HEK293 (cell line): Measurements from ENCODE around the gene TRAF7.

Source experiments
- CTCF ChIA-PET: fragments of 350-600 bp; formaldehyde crosslinking; extraction: SDS; loops from one replicate; lab custom pipeline; 2021; ENCODE audit warnings: antibody characterized with exemption; lab: Yijun Ruan, JAX
- POLR2A ChIA-PET: fragments of 300-600 bp; formaldehyde crosslinking; extraction: SDS; loops from one replicate; lab custom pipeline; 2020; ENCODE audit warnings: antibody characterized with exemption, inconsistent platforms; lab: Yijun Ruan, JAX
- H3K27ac ChIP-seq: fragments of 200-500 bp; sonication (Bioruptor generic); 2 replicates; pipeline ENCODE4 v1.5.1; 2014; ENCODE audit warnings: low read depth, low read length, control low read depth, inconsistent platforms; ENCODE audit errors: extremely low read depth
- H3K36me3 ChIP-seq, 2 experiments: fragments of 200-500 bp in 1 of 2; sonication (Bioruptor generic) in 1 of 2; 1 replicate in 1 of 2; 2 replicates in 1 of 2; pipeline ENCODE4 v1.5.1; 2014 to 2017; ENCODE audit warnings: inconsistent platforms in 2 of 2, low read length in 2 of 2; ENCODE audit not compliant: control insufficient read depth in 2 of 2, insufficient read depth in 1 of 2
- H3K4me1 ChIP-seq: fragments of 200-500 bp; sonication (Bioruptor generic); 2 replicates; pipeline ENCODE4 v1.5.1; 2014; ENCODE audit warnings: mild to moderate bottlenecking, low read length, inconsistent platforms; ENCODE audit not compliant: control insufficient read depth, insufficient read depth
- H3K4me3 ChIP-seq: 2 replicates; pipeline ENCODE4 v1.5.1; 2011; ENCODE audit warnings: low read depth, mild to moderate bottlenecking, control low read depth, low read length, moderate library complexity
- H3K9me3 ChIP-seq: fragments of 200-500 bp; sonication (Bioruptor generic); 2 replicates; pipeline ENCODE4 v1.5.1; 2014; ENCODE audit warnings: low read depth, low read length, inconsistent platforms; ENCODE audit not compliant: control insufficient read depth, insufficient read depth
- BCL11B ChIP-seq: fragments of 450-650 bp; formaldehyde crosslinking; IDR thresholded peaks from 2 replicates; pipeline ENCODE4 v1.5.1; 2016; ENCODE audit warnings: low read depth, missing biosample characterization, missing genetic modification characterization
- HIC1 ChIP-seq: fragments of 450-650 bp; formaldehyde crosslinking; IDR thresholded peaks from 2 replicates; pipeline ENCODE4 v1.5.1; 2016; ENCODE audit warnings: missing biosample characterization, missing genetic modification characterization
- INSM2 ChIP-seq: fragments of 450-650 bp; formaldehyde crosslinking; IDR thresholded peaks from 2 replicates; pipeline ENCODE4 v1.5.1; 2016; ENCODE audit warnings: missing biosample characterization, missing genetic modification characterization
- KLF8 ChIP-seq: fragments of 450-650 bp; formaldehyde crosslinking; IDR thresholded peaks from 2 replicates; pipeline ENCODE4 v1.5.1; 2016; ENCODE audit warnings: missing biosample characterization, missing genetic modification characterization
- MEIS1 ChIP-seq: sonication (generic); formaldehyde crosslinking; IDR thresholded peaks from 2 replicates; pipeline ENCODE4 v1.8.1; 2022; ENCODE audit warnings: missing genetic modification reagents, mild to moderate bottlenecking, borderline replicate concordance
- OSR2 ChIP-seq: fragments of 450-650 bp; formaldehyde crosslinking; IDR thresholded peaks from 2 replicates; pipeline ENCODE4 v1.5.1; 2016; ENCODE audit warnings: missing biosample characterization, missing genetic modification characterization
- SCRT1 ChIP-seq: fragments of 450-650 bp; formaldehyde crosslinking; IDR thresholded peaks from 2 replicates; pipeline ENCODE4 v1.5.1; 2016; ENCODE audit warnings: missing biosample characterization, missing genetic modification characterization, borderline replicate concordance
- SP2 ChIP-seq: fragments of 450-650 bp; formaldehyde crosslinking; IDR thresholded peaks from 2 replicates; pipeline ENCODE4 v1.5.1; 2016; ENCODE audit warnings: missing biosample characterization, missing genetic modification characterization
- ZBTB20 ChIP-seq: fragments of 450-650 bp; formaldehyde crosslinking; IDR thresholded peaks from 2 replicates; pipeline ENCODE4 v1.5.1; 2016; ENCODE audit warnings: missing biosample characterization, missing genetic modification characterization
- ZNF175 ChIP-seq: fragments of 450-650 bp; formaldehyde crosslinking; IDR thresholded peaks from 2 replicates; pipeline ENCODE4 v1.5.1; 2016; ENCODE audit warnings: missing biosample characterization, missing genetic modification characterization
- ZNF223 ChIP-seq: fragments of 450-650 bp; formaldehyde crosslinking; IDR thresholded peaks from 2 replicates; pipeline ENCODE4 v1.5.1; 2016; ENCODE audit warnings: missing biosample characterization, missing genetic modification characterization
- ZNF292 ChIP-seq: fragments of 450-650 bp; formaldehyde crosslinking; IDR thresholded peaks from 2 replicates; pipeline ENCODE4 v1.5.1; 2016; ENCODE audit warnings: low read depth, missing biosample characterization, missing genetic modification characterization, borderline replicate concordance
- ZNF324 ChIP-seq: fragments of 450-650 bp; formaldehyde crosslinking; IDR thresholded peaks from 2 replicates; pipeline ENCODE4 v1.5.1; 2016; ENCODE audit warnings: missing biosample characterization, missing genetic modification characterization
- ZNF341 ChIP-seq: fragments of 450-650 bp; formaldehyde crosslinking; IDR thresholded peaks from 2 replicates; pipeline ENCODE4; 2016; ENCODE audit warnings: low read depth, missing biosample characterization, missing genetic modification characterization
- ZNF354C ChIP-seq: fragments of 450-650 bp; formaldehyde crosslinking; IDR thresholded peaks from 2 replicates; pipeline ENCODE4 v1.5.1; 2016; ENCODE audit warnings: missing biosample characterization, missing genetic modification characterization, low read depth, borderline replicate concordance
- ZNF416 ChIP-seq: fragments of 450-650 bp; formaldehyde crosslinking; IDR thresholded peaks from 2 replicates; pipeline ENCODE4 v1.5.1; 2016; ENCODE audit warnings: missing biosample characterization, missing genetic modification characterization
- ZNF518A ChIP-seq: fragments of 450-650 bp; formaldehyde crosslinking; conservative IDR thresholded peaks from 2 replicates; pipeline ENCODE4 v1.5.1; 2016; ENCODE audit warnings: low read depth, missing biosample characterization, missing genetic modification characterization
- ZNF639 ChIP-seq: fragments of 450-650 bp; formaldehyde crosslinking; IDR thresholded peaks from 2 replicates; pipeline ENCODE4 v1.5.1; 2016; ENCODE audit warnings: missing biosample characterization, missing genetic modification characterization
- ZNF677 ChIP-seq: fragments of 450-650 bp; IDR thresholded peaks from 2 replicates; pipeline ENCODE4 v1.5.0; 2018; ENCODE audit warnings: missing biosample characterization, mild to moderate bottlenecking, missing genetic modification characterization, moderate library complexity
- ZNF747 ChIP-seq: fragments of 450-650 bp; formaldehyde crosslinking; IDR thresholded peaks from 2 replicates; pipeline ENCODE4 v1.5.1; 2016; ENCODE audit warnings: missing biosample characterization, missing genetic modification characterization

TRAF7 gene

GRCh38 chr16:2181952-2182351 is 26.4 kb downstream of the TRAF7 start:
- Histone ChIP-seq H3K27ac (no peak overlapping the region), H3K9me3 (no peaks in the 10 kb centered on the region), H3K36me3 (peaks cover 0 to 24% of the 10 kb centered on the region in 2 experiments; a peak in 1 of 3 replicates), H3K4me1 (no peaks in the 10 kb centered on the region), H3K4me3 (no peak overlapping the region)
- TF ChIP-seq HIC1 (tag by site-specific recombination) (0 out of 2 replicates have a peak, but pooled peaks have one; percentile 14), SCRT1 (tag by site-specific recombination) (no peak)
- POLR2A ChIA-PET = interaction anchor here (1.1 to 1.2 kb wide), 2 partner anchors 27 to 31 kb away, joined by 7 read pairs; partner anchors contain the start of gene TRAF7
- CTCF ChIA-PET = no interaction called here

- ChIA-PET POLR2A (no interaction called here), CTCF (interaction anchor here (0.7 kb wide), 1 partner anchor 68 kb away, joined by 5 read pairs; the partner anchor contains the start of gene ECI1)
- no peaks in the 10 kb centered on the region for H3K4me1 ChIP-seq
- no peak overlapping the region for H3K4me3 ChIP-seq
- H3K36me3 ChIP-seq = peaks cover 0 to 15% of the 10 kb centered on the region in 2 experiments; a peak in 1 of 3 replicates
- H3K27ac ChIP-seq = no peak overlapping the region
- no peaks in the 10 kb centered on the region for H3K9me3 ChIP-seq
- TF ChIP-seq ZNF341 (tag by site-specific recombination) (no peak), ZNF639 (tag by site-specific recombination) (no peak), ZNF324 (tag by site-specific recombination) (no peak), ZNF416 (tag by site-specific recombination) (no peak), KLF8 (no peak), ZNF175 (tag by site-specific recombination) (no peak), ZNF677 (tag by site-specific recombination) (no peak), SP2 (tag by site-specific recombination) (no peak), ZNF747 (tag by site-specific recombination) (no peak), ZNF292 (no peak), HIC1 (tag by site-specific recombination) (no peak), ZNF354C (tag by site-specific recombination) (no peak), OSR2 (no peak), ZBTB20 (no peak), ZNF223 (no peak), MEIS1 (CRISPR knock-in tag) (no peak), SCRT1 (tag by site-specific recombination) (no peak), BCL11B (no peak), INSM2 (tag by site-specific recombination) (no peak), ZNF518A (tag by site-specific recombination) (no peak)
Measured at GRCh38 chr16:2183671-2184070, 28.1 kb downstream of the TRAF7 start.
